ENCODE data around the gene CLTB. TPM values are rescaled to one million over a fixed set of nuclear protein-coding genes. Genes with fewer than 3 reads are reported as not detected.

CLTB gene
- total RNA-seq, 1 experiment from 2014 or later = 34.5 TPM

GRCh38 chr5:176356179-176356566 lies 60.2 kb downstream of the CLTB start:
- no peaks in the 10 kb centered on the region for H3K9me3 ChIP-seq (ENCODE audit: control insufficient read depth, low read depth, low read length)
- H3K27ac Mint-ChIP-seq = peak overlapping the region in 1 of 3 experiments; percentile 76; a peak in 1 of 7 replicates
- peaks cover 6 to 10% of the 10 kb centered on the region in 2 experiments for H3K4me1 Mint-ChIP-seq
- no peak overlapping the region for H4K5ac ChIP-seq (ENCODE audit: insufficient read length, low read depth, low read length)
- H3K36me3 Mint-ChIP-seq (ENCODE audit: insufficient read depth in 1 of 3, low read depth in 3 of 3) = peaks cover 38 to 83% (median 69%) of the 10 kb centered on the region in 3 experiments
- no peak overlapping the region for H3K23ac ChIP-seq (ENCODE audit: insufficient read length, low read depth, low read length)
- no CpG with 5 or more reads among the region's 3 CpGs for WGBS (ENCODE audit: extremely low coverage, insufficient read length, low lambda C conversion rate)
- H3K27me3 ChIP-seq (ENCODE audit: insufficient read depth, low read length) = no peaks in the 10 kb centered on the region
- DNase-seq = no peak
- H3T11ph ChIP-seq (ENCODE audit: low read length) = no peak overlapping the region
- H3K56ac ChIP-seq (ENCODE audit: insufficient read length, low read depth, low read length) = no peak overlapping the region
- no peak overlapping the region for H3K18ac ChIP-seq (ENCODE audit: insufficient read length, low read depth, low read length)
- H3K4me2 ChIP-seq (ENCODE audit: insufficient read depth, insufficient read length, low read length) = no peak overlapping the region
- no peaks in the 10 kb centered on the region; the same call in 1 of the 2 replicates for H3K4me1 ChIP-seq (ENCODE audit: insufficient read depth, low read length)
- H3K23me2 ChIP-seq (ENCODE audit: insufficient read length, low read depth, low read length, poor library complexity, severe bottlenecking) = peaks cover 2% of the 10 kb centered on the region
- H3K79me2 ChIP-seq (ENCODE audit: insufficient read depth, low read length) = peaks cover 8% of the 10 kb centered on the region; the same call in 1 of the 2 replicates
- no peak overlapping the region for H3K9ac ChIP-seq (ENCODE audit: extremely low read depth, insufficient read length, low read length)
- H2BK12ac ChIP-seq (ENCODE audit: insufficient read length, low read depth, low read length) = no peak overlapping the region
- no peak overlapping the region for H3K27ac ChIP-seq (ENCODE audit: insufficient read length, low read depth, low read length)
- no peak overlapping the region for H3K14ac ChIP-seq (ENCODE audit: insufficient read depth, low read length)
- no peak overlapping the region for H4K91ac ChIP-seq (ENCODE audit: insufficient read length, low read depth, low read length)
- no peak overlapping the region for H2BK20ac ChIP-seq (ENCODE audit: low read depth, low read length, poor library complexity, severe bottlenecking)
- no peak overlapping the region for H4K8ac ChIP-seq (replicated peaks; ENCODE audit: insufficient read length, low read depth, low read length)
- no peak overlapping the region for H2BK15ac ChIP-seq (ENCODE audit: low read depth, low read length)
- no peak overlapping the region for H3K4ac ChIP-seq (ENCODE audit: low read depth, low read length)
- no peaks in the 10 kb centered on the region for H3K27me3 Mint-ChIP-seq (ENCODE audit: low read depth)
- H4K20me1 ChIP-seq (ENCODE audit: control insufficient read depth, insufficient read depth, insufficient read length) = no peaks in the 10 kb centered on the region
- TF ChIP-seq, protein P1, sequence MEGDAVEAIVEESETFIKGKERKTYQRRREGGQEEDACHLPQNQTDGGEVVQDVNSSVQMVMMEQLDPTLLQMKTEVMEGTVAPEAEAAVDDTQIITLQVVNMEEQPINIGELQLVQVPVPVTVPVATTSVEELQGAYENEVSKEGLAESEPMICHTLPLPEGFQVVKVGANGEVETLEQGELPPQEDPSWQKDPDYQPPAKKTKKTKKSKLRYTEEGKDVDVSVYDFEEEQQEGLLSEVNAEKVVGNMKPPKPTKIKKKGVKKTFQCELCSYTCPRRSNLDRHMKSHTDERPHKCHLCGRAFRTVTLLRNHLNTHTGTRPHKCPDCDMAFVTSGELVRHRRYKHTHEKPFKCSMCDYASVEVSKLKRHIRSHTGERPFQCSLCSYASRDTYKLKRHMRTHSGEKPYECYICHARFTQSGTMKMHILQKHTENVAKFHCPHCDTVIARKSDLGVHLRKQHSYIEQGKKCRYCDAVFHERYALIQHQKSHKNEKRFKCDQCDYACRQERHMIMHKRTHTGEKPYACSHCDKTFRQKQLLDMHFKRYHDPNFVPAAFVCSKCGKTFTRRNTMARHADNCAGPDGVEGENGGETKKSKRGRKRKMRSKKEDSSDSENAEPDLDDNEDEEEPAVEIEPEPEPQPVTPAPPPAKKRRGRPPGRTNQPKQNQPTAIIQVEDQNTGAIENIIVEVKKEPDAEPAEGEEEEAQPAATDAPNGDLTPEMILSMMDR (conservative IDR thresholded peaks at IDR 0.05) = no peak
- no peaks in the 10 kb centered on the region for H3K9me3 Mint-ChIP-seq
- H2BK120ac ChIP-seq (ENCODE audit: low read depth, low read length, poor library complexity, severe bottlenecking) = no peak overlapping the region
- no peak overlapping the region for H3K4me3 Mint-ChIP-seq
- H2BK5ac ChIP-seq (ENCODE audit: insufficient read length, low read length) = no peak overlapping the region
- no peaks in the 10 kb centered on the region for H3K79me1 ChIP-seq (ENCODE audit: insufficient read depth, low read depth, low read length, poor library complexity, severe bottlenecking)
- no peak overlapping the region for H2AK5ac ChIP-seq (ENCODE audit: insufficient read length, low read length)
- no peak overlapping the region for H2AFZ ChIP-seq (ENCODE audit: low read length)

All from H9 (cell line).